Adrenal gland (tissue), 12 donors: ENCODE results near the gene APOD. TPM values are rescaled to one million over a fixed set of nuclear protein-coding genes. Genes with fewer than 3 reads are reported as not detected.

Experiments
- DNase-seq, 7 donors: peaks; one replicate each; pipeline ENCODE4 v3.0.0-alpha.2; 2019 to 2020
- H3K27ac ChIP-seq, 5 donors: fragments of 200-600 bp; sonication (generic) in 4 of 5; 1 replicate in 3 of 5; 2 replicates in 2 of 5; pipeline versions ENCODE4 v1.5.1 to v1.8.0; 2016 to 2020; ENCODE audit warnings: mild to moderate bottlenecking in 1 of 5
- H3K27me3 ChIP-seq: fragments of 200-600 bp; 2 replicates; pipeline ENCODE4 v1.8.0; 2021
- H3K36me3 ChIP-seq, 2 donors: fragments of 200-600 bp; replicated peaks in 1 of 2; 1 replicate in 1 of 2; 2 replicates in 1 of 2; pipeline versions ENCODE4 v1.5.1 to v1.8.0; 2018 to 2022
- H3K4me1 ChIP-seq, 2 donors: fragments of 200-600 bp; replicated peaks in 1 of 2; 1 replicate in 1 of 2; 2 replicates in 1 of 2; pipeline versions ENCODE4 v1.5.1 to v1.8.0; 2018 to 2021
- H3K4me3 ChIP-seq, 4 donors: fragments of 200-600 bp; sonication (generic) in 3 of 4; one replicate each; pipeline ENCODE4 v1.5.1; 2016 to 2018
- H3K9me3 ChIP-seq, 3 donors: fragments of 200-600 bp; sonication (generic) in 1 of 3; replicated peaks in 1 of 3; 1 replicate in 2 of 3; 2 replicates in 1 of 3; pipeline versions ENCODE4 v1.5.1 to v1.8.0; 2016 to 2021
- CTCF ChIP-seq, 6 experiments: fragments of 450-650 bp in 4 of 6; fragments of 200-600 bp in 2 of 6; sonication (generic) in 1 of 6; IDR thresholded peaks; 1 replicate in 5 of 6; 2 replicates in 1 of 6; pipeline versions ENCODE4 v1.5.1 to v1.8.0; 2016 to 2021; ENCODE audit warnings: antibody characterized with exemption in 6 of 6, mild to moderate bottlenecking in 2 of 6, moderate library complexity in 1 of 6
- POLR2A ChIP-seq, 2 donors: fragments of 450-650 bp; IDR thresholded peaks; one replicate each; pipeline ENCODE4 v1.6.1; 2017; ENCODE audit warnings: antibody characterized with exemption in 2 of 2, mild to moderate bottlenecking in 2 of 2, moderate library complexity in 1 of 2
- WGBS, 4 donors: extraction: QIAGEN DNeasy Blood & Tissue Kit in 2 of 4; methylation state at CpG; one replicate each; pipeline versions ENCODE4 v1.1.5 to v1.1.7; 2013 to 2017; 5-methylcytosine and 5-hydroxymethylcytosine counted together
- intact Hi-C, 2 donors: fragments of 100-400 bp; cut with DNase I; formaldehyde crosslinking; loops; one replicate each; pipeline versions ENCODE4 v1.14.1 to v1.15.0; 2022 to 2023
- polyA plus RNA-seq, 3 donors: library from polyadenylated mRNA; stranded (reverse); fragments of 200-250 nt in 2 of 3; fragments of 350-450 nt in 1 of 3; fragmentation: Illumina TruSeq in 1 of 3; extraction: RNeasy Lipid Tissue Mini Kit (QIAGEN cat#74804) in 1 of 3; gene quantifications; one replicate each; pipeline ENCODE4 v1.2.3, GENCODE V29; 2013 to 2014
- total RNA-seq, 9 donors: library from RNA; depleted of rRNA in 4 of 9; stranded (reverse); fragments of >200 nt in 4 of 9; fragments of 120-200 nt in 1 of 9; fragmentation: NEBNext Ultra II Directional in 1 of 9; extraction: Animal tissue kit (Norgen Biotek cat#: 25700) in 1 of 9; gene quantifications; one replicate each; pipeline versions ENCODE4 v1.1.0 to v1.2.4, GENCODE V29; 2013 to 2023
- donor health status: healthy with polysubstance abuse.
- donor health status: Bipolar disorder and iron deficiency.
- donor health status: DM: yes; HTN: yes; CAD: no.
- donor health status: DM: no; HTN: no; CAD: no.
- donor health status: DM: no; HTN: no; CAD: no.
- donor health status: DM: yes; HTN: yes; CAD: no.

The APOD gene
- total and polyA plus RNA-seq, 12 donors, result 5.1 to 523 (median 38.9) TPM

GRCh38 chr3:195559723-195560409, 23.9 kb downstream of the APOD start:
- no peaks in the 10 kb centered on the region for H3K27me3 ChIP-seq
- WGBS, 4 donors, result 91 to 98% (median 94%) methylated on average over 4 of the region's 4 CpGs
- TF ChIP-seq CTCF (IDR thresholded peaks at IDR 0.05) (no peak), POLR2A (IDR thresholded peaks at IDR 0.05) (no peak)
- no peaks in the 10 kb centered on the region for H3K9me3 ChIP-seq
- intact Hi-C loops, result no loop called here
- H3K27ac ChIP-seq, result no peak overlapping the region
- no peak overlapping the region for H3K4me3 ChIP-seq
- peak in 4 of 7 donors; percentile 26 to 41 (median 34) for DNase-seq
- H3K36me3 ChIP-seq, result no peaks in the 10 kb centered on the region
- peaks cover 0 to 8% of the 10 kb centered on the region in 2 donors for H3K4me1 ChIP-seq

GRCh38 chr3:195558602-195559001, 25.1 kb downstream of the APOD start:
- TF ChIP-seq CTCF (IDR thresholded peaks at IDR 0.05) (peak in 1 of 6 experiments; percentile 15), POLR2A (IDR thresholded peaks at IDR 0.05) (no peak)
- Histone ChIP-seq H3K27ac (no peak overlapping the region), H3K27me3 (no peaks in the 10 kb centered on the region), H3K4me3 (no peak overlapping the region), H3K9me3 (no peaks in the 10 kb centered on the region), H3K4me1 (peaks cover 0 to 8% of the 10 kb centered on the region in 2 donors), H3K36me3 (no peaks in the 10 kb centered on the region)
- WGBS, 4 donors, result 59 to 81% (median 72%) methylated on average over 3 of the region's 3 CpGs
- DNase-seq, result no peak
- intact Hi-C loops, result no loop called here

GRCh38 chr3:195557322-195557721, 26.4 kb downstream of the APOD start:
- H3K9me3 ChIP-seq, result no peaks in the 10 kb centered on the region
- no peak for DNase-seq
- no peak overlapping the region for H3K27ac ChIP-seq
- no peaks in the 10 kb centered on the region for H3K27me3 ChIP-seq
- H3K4me3 ChIP-seq, result no peak overlapping the region
- no peaks in the 10 kb centered on the region for H3K36me3 ChIP-seq
- WGBS, 4 donors, result 15 to 45% (median 38%) methylated on average over 4 of the region's 4 CpGs
- peaks cover 0 to 8% of the 10 kb centered on the region in 2 donors for H3K4me1 ChIP-seq
- intact Hi-C loops, result no loop called here
- TF ChIP-seq CTCF (IDR thresholded peaks at IDR 0.05), result no peak
- no peak for TF ChIP-seq POLR2A (IDR thresholded peaks at IDR 0.05)

- intact Hi-C loops, result no loop called here
- H3K27me3 ChIP-seq, result no peaks in the 10 kb centered on the region
- H3K9me3 ChIP-seq, result no peaks in the 10 kb centered on the region
- H3K4me1 ChIP-seq, result peaks cover 0 to 8% of the 10 kb centered on the region in 2 donors
- no peaks in the 10 kb centered on the region for H3K36me3 ChIP-seq
- TF ChIP-seq POLR2A (IDR thresholded peaks at IDR 0.05), result no peak
- no peak for TF ChIP-seq CTCF (IDR thresholded peaks at IDR 0.05)
- H3K27ac ChIP-seq, result no peak overlapping the region
- no peak overlapping the region for H3K4me3 ChIP-seq
- WGBS, 4 donors, result 65 to 75% (median 66%) methylated on average over 10 of the region's 10 CpGs
- DNase-seq, result no peak
Observed at GRCh38 chr3:195556390-195556789, 27.4 kb downstream of the APOD start.
